PC-3 (cell line): ENCODE data around the gene ADCYAP1R1. TPM values are rescaled to one million over a fixed set of nuclear protein-coding genes. Genes with fewer than 3 reads are reported as not detected.

ENCODE experiments used
- ATAC-seq: fragments of 200-7000 bp; cut with Tn5 transposase; 2 replicates; pipeline ENCODE4 v1.9.1; 2020; ENCODE audit warnings: mild to moderate bottlenecking, moderate library complexity
- BruUV-seq: library from RNA; stranded (reverse); fragments of 400-500 nt; replicated peaks from 2 replicates; lab custom pipeline; 2021; lab: Mats Ljungman, UMichigan
- CTCF ChIA-PET: fragments of 300-600 bp; sonication (Branson Sonifier 250); formaldehyde crosslinking; loops from one replicate; lab custom pipeline; 2022; ENCODE audit warnings: antibody characterized with exemption; lab: Charles Lee
- POLR2A ChIA-PET: fragments of 300-600 bp; sonication (Branson Sonifier 250); formaldehyde crosslinking; loops from one replicate; lab custom pipeline; 2022; ENCODE audit warnings: antibody characterized with exemption; ENCODE audit not compliant: unreplicated experiment; lab: Charles Lee
- DNase-seq: peaks from one replicate; pipeline ENCODE4 v3.0.0-alpha.2; 2015
- H2AFZ ChIP-seq: fragments of 300-600 bp; sonication (generic); 2 replicates; pipeline ENCODE4 v1.6.0; 2016; ENCODE audit warnings: antibody characterized with exemption, low read length
- H3F3A ChIP-seq: fragments of 300-600 bp; sonication (generic); one replicate; pipeline ENCODE4 v1.6.0; 2017; ENCODE audit warnings: antibody characterized with exemption, low read length, control low read depth, mild to moderate bottlenecking; ENCODE audit not compliant: unreplicated experiment
- H3K27ac ChIP-seq: fragments of 300-600 bp; sonication (generic); 2 replicates; pipeline ENCODE4 v1.5.1; 2016; ENCODE audit warnings: mild to moderate bottlenecking, low read length
- H3K27me3 ChIP-seq: fragments of 300-600 bp; sonication (generic); 2 replicates; pipeline ENCODE4 v1.6.1; 2016; ENCODE audit warnings: low read length, mixed read lengths
- H3K36me3 ChIP-seq: fragments of 300-600 bp; sonication (generic); 2 replicates; pipeline ENCODE4 v1.6.1; 2016; ENCODE audit warnings: low read depth, mixed run types, low read length, mixed read lengths
- H3K4me1 ChIP-seq: fragments of 300-600 bp; sonication (generic); 2 replicates; pipeline ENCODE4 v1.5.1; 2016; ENCODE audit warnings: low read length; ENCODE audit not compliant: insufficient read depth
- H3K4me2 ChIP-seq: fragments of 300-600 bp; sonication (generic); 2 replicates; pipeline ENCODE4 v1.6.0; 2016; ENCODE audit warnings: low read length
- H3K4me3 ChIP-seq: fragments of 300-600 bp; sonication (generic); 2 replicates; pipeline ENCODE4 v1.5.1; 2016; ENCODE audit warnings: mild to moderate bottlenecking, low read length, mixed read lengths
- H3K79me2 ChIP-seq: fragments of 300-600 bp; sonication (generic); 2 replicates; pipeline ENCODE4 v1.6.1; 2017; ENCODE audit warnings: low read length, mixed read lengths
- H3K9ac ChIP-seq: fragments of 300-600 bp; sonication (generic); 2 replicates; pipeline ENCODE4 v1.6.0; 2016; ENCODE audit warnings: mild to moderate bottlenecking, low read length
- H3K9me2 ChIP-seq: fragments of 300-600 bp; sonication (generic); replicated peaks from 2 replicates; pipeline ENCODE4 v1.6.1; 2016; ENCODE audit warnings: mixed run types, low read length, mixed read lengths
- H3K9me3 ChIP-seq: fragments of 300-600 bp; sonication (generic); 2 replicates; pipeline ENCODE4 v1.6.1; 2016; ENCODE audit warnings: low read length, mixed read lengths
- H4K20me1 ChIP-seq: fragments of 300-600 bp; sonication (generic); 2 replicates; pipeline ENCODE4 v1.6.1; 2016; ENCODE audit warnings: low read length, mixed read lengths
- CTCF ChIP-seq: fragments of 300-600 bp; sonication (generic); conservative IDR thresholded peaks from 2 replicates; pipeline ENCODE4 v1.5.1; 2017; ENCODE audit warnings: antibody characterized with exemption, low read depth, mild to moderate bottlenecking, low read length
- EZH2 ChIP-seq: fragments of 300-600 bp; sonication (generic); IDR thresholded peaks from one replicate; pipeline ENCODE4 v1.6.1; 2017; ENCODE audit warnings: antibody characterized with exemption, mild to moderate bottlenecking, low read length; ENCODE audit not compliant: unreplicated experiment
- EZH2phosphoT487 ChIP-seq: fragments of 300-600 bp; sonication (generic); IDR thresholded peaks from 2 replicates; pipeline ENCODE4 v1.6.1; 2018; ENCODE audit warnings: mild to moderate bottlenecking, antibody characterized with exemption, low read length, borderline replicate concordance
- intact Hi-C: fragments of 100-400 bp; cut with micrococcal nuclease; formaldehyde crosslinking; loops from 2 replicates; pipeline ENCODE4 v1.9.0; 2023
- total RNA-seq: library from RNA; depleted of rRNA; stranded (reverse); fragments of >200 nt; gene quantifications from 2 replicates; pipeline ENCODE4 v1.2.3, GENCODE V29; 2014

The ADCYAP1R1 gene
- total RNA-seq, 1 experiment from 2014 or later: not detected

DNA sequence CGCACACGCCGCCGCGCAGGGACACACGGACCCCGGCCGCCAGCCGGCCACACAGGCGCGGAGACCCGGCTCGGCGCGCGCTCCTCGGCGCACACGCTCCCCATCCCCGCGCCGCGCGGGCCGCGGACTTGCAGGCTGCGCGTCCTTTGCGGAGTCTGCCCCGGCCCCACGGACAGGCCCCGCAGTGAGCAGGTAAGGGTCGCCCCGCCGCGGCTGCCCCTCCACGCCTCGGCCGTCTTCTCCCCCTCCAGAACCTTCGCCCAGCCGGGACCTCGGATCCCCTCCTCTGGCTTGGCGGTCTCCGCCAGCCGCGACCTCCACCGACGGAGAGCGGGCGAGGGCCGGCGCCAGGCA is 356 bp downstream of the ADCYAP1R1 start:
- ChIA-PET POLR2A (no interaction called here), CTCF (no interaction called here)
- DNase-seq (no peak), ATAC-seq (no peak)
- peaks cover 58% of the 10 kb centered on the region for H3K27me3 ChIP-seq
- H3K79me2 ChIP-seq: no peaks in the 10 kb centered on the region
- no TSS peak for BruUV-seq
- no peak overlapping the region for H2AFZ ChIP-seq
- no peaks in the 10 kb centered on the region for H3K9me2 ChIP-seq
- no peaks in the 10 kb centered on the region for H3F3A ChIP-seq
- H3K9ac ChIP-seq: no peak overlapping the region
- H3K4me3 ChIP-seq: no peak overlapping the region
- H3K9me3 ChIP-seq: no peaks in the 10 kb centered on the region
- H4K20me1 ChIP-seq: no peaks in the 10 kb centered on the region
- TF ChIP-seq EZH2phosphoT487 (no peak), EZH2 (no peak)
- no peaks in the 10 kb centered on the region for H3K4me1 ChIP-seq
- H3K36me3 ChIP-seq: no peaks in the 10 kb centered on the region
- no peak overlapping the region for H3K4me2 ChIP-seq
- H3K27ac ChIP-seq: no peak overlapping the region
- intact Hi-C loops: no loop called here

- Histone ChIP-seq H3K27me3 (peaks cover 54% of the 10 kb centered on the region), H4K20me1 (no peaks in the 10 kb centered on the region), H3K4me3 (no peak overlapping the region), H3K9ac (no peak overlapping the region), H3K4me1 (no peaks in the 10 kb centered on the region), H3K9me2 (no peaks in the 10 kb centered on the region), H3F3A (no peaks in the 10 kb centered on the region), H2AFZ (no peak overlapping the region), H3K27ac (no peak overlapping the region), H3K9me3 (no peaks in the 10 kb centered on the region), H3K36me3 (no peaks in the 10 kb centered on the region), H3K4me2 (no peak overlapping the region), H3K79me2 (no peaks in the 10 kb centered on the region)
- TF ChIP-seq CTCF: no peak
- no peak for TF ChIP-seq EZH2phosphoT487
- no peak for TF ChIP-seq EZH2
- CTCF ChIA-PET: no interaction called here
- ATAC-seq: no peak
- intact Hi-C loops: no loop called here
- BruUV-seq: no TSS peak
- POLR2A ChIA-PET: no interaction called here
- DNase-seq: no peak
Observed at GRCh38 chr7:31052841-31053601, 913 bp downstream of the ADCYAP1R1 start.

DNA sequence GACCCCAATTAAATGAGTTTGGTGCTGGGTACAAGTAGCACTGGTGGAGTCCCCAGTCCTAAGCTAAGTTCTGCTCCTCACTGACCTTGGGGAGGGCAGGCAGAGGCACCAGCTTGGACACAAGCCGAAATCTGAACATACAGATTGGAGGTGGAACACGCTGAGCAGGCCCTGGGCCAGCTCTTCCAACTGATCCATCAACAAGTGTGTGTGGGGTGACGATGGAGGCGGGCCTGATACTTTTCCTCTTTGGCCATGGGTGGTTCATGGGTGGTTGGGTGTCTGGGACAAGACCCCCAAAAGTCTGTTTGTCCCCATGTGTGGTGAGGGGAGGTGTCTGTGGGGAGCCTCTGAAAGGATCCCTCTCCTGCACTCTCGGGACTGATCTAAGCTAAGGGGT is 1.9 kb downstream of the ADCYAP1R1 start:
- no peak for ATAC-seq
- CTCF ChIA-PET: no interaction called here
- TF ChIP-seq EZH2phosphoT487 (no peak), CTCF (no peak), EZH2 (no peak)
- Histone ChIP-seq H4K20me1 (no peaks in the 10 kb centered on the region), H3F3A (no peaks in the 10 kb centered on the region), H3K9me3 (no peaks in the 10 kb centered on the region), H3K4me1 (no peaks in the 10 kb centered on the region), H3K4me3 (no peak overlapping the region), H3K36me3 (no peaks in the 10 kb centered on the region), H3K27me3 (peaks cover 46% of the 10 kb centered on the region), H3K9me2 (no peaks in the 10 kb centered on the region), H3K4me2 (no peak overlapping the region), H3K27ac (no peak overlapping the region), H3K9ac (no peak overlapping the region), H2AFZ (no peak overlapping the region), H3K79me2 (no peaks in the 10 kb centered on the region)
- BruUV-seq: no TSS peak
- POLR2A ChIA-PET: no interaction called here
- intact Hi-C loops: no loop called here
- no peak for DNase-seq
